Left lung (tissue), 10 donors: ENCODE data around the gene NPB. TPM values are rescaled to one million over a fixed set of nuclear protein-coding genes. Genes with fewer than 3 reads are reported as not detected.

Experiments used
- ATAC-seq: fragments of 200-7000 bp; cut with Tn5 transposase; one replicate; pipeline ENCODE4 v1.9.1; 2020; ENCODE audit warnings: moderate library complexity
- DNase-seq, 4 donors: peaks; one replicate each; pipeline ENCODE4 v3.0.0-alpha.2; 2013 to 2020
- H3K27ac ChIP-seq, 2 donors: fragments of 200-600 bp; sonication (generic) in 1 of 2; one replicate each; pipeline versions ENCODE4 v1.5.0 to v1.8.0; 2020 to 2021
- H3K27me3 ChIP-seq, 2 donors: fragments of 200-600 bp; sonication (generic) in 1 of 2; one replicate each; pipeline versions ENCODE4 v1.5.0 to v1.8.0; 2020 to 2021
- H3K36me3 ChIP-seq, 2 donors: fragments of 200-600 bp; sonication (generic) in 1 of 2; one replicate each; pipeline versions ENCODE4 v1.5.0 to v1.8.0; 2020 to 2021
- H3K4me1 ChIP-seq, 2 donors: fragments of 200-600 bp; one replicate each; pipeline ENCODE4 v1.8.0; 2021
- H3K4me3 ChIP-seq, 2 donors: fragments of 200-600 bp; sonication (generic) in 1 of 2; one replicate each; pipeline versions ENCODE4 v1.5.0 to v1.8.0; 2020 to 2021; ENCODE audit warnings: mild to moderate bottlenecking in 1 of 2
- H3K9me3 ChIP-seq, 2 donors: fragments of 200-600 bp; sonication (generic) in 1 of 2; one replicate each; pipeline versions ENCODE4 v1.5.0 to v1.8.0; 2020 to 2021
- CTCF ChIP-seq, 2 donors: fragments of 200-600 bp; sonication (generic) in 1 of 2; IDR thresholded peaks; one replicate each; pipeline versions ENCODE4 v1.5.0 to v1.8.0; 2021; ENCODE audit warnings: antibody characterized with exemption in 2 of 2
- intact Hi-C, 2 donors: fragments of 100-400 bp; cut with DNase I; formaldehyde crosslinking; loops; one replicate each; pipeline versions ENCODE4 v1.11.2 to v1.14.2; 2022
- polyA plus RNA-seq, 6 donors: library from polyadenylated mRNA; unstranded; fragments of 120-200 nt; gene quantifications; one replicate each; pipeline ENCODE4 v1.2.1, GENCODE V29; 2013; ENCODE audit not compliant: insufficient read length in 6 of 6
- total RNA-seq, 2 donors: library from RNA; stranded (reverse); fragmentation: NEBNext Ultra II Directional; extraction: Animal tissue kit (Norgen Biotek cat#: 25700); gene quantifications; one replicate each; pipeline ENCODE4 v1.2.1, GENCODE V29; 2021
- donor health status: DM: no; HTN: yes; CAD: no.
- donor health status: DM: no; HTN: no; CAD: no.

Gene NPB
- total and polyA plus RNA-seq, 8 donors = 0.26 to 2.1 (median 1.3) TPM

- intact Hi-C loops = no loop called here
- H3K4me1 ChIP-seq = no peaks in the 10 kb centered on the region
- no peak within 1 kb of the TSS for H3K4me3 ChIP-seq
- H3K36me3 ChIP-seq = no peaks in the 10 kb centered on the region
- TF ChIP-seq CTCF (IDR thresholded peaks at IDR 0.05) = no peak
- H3K9me3 ChIP-seq = no peaks in the 10 kb centered on the region
- H3K27ac ChIP-seq = no peak within 1 kb of the TSS
- peaks cover 0 to 25% of the 10 kb centered on the region in 2 donors for H3K27me3 ChIP-seq
- no peak for ATAC-seq
- DNase-seq = no peak
These were observed 45.2 kb downstream of the NPB start, which contains the start of gene MYADML2 for GRCh38 chr17:81947189-81947588. TSS of gene MYADML2 (minus strand) at chr17:81947233. CDS start at chr17:81941741, 5,492 bp downstream.

- H3K36me3 ChIP-seq = no peaks in the 10 kb centered on the region
- TF ChIP-seq CTCF (IDR thresholded peaks at IDR 0.05) = no peak
- no peak overlapping the region for H3K4me3 ChIP-seq
- H3K27me3 ChIP-seq = peaks cover 0 to 12% of the 10 kb centered on the region in 2 donors
- DNase-seq = no peak
- no peaks in the 10 kb centered on the region for H3K9me3 ChIP-seq
- no peaks in the 10 kb centered on the region for H3K4me1 ChIP-seq
- no peak for ATAC-seq
- H3K27ac ChIP-seq = no peak overlapping the region
- intact Hi-C loops = no loop called here
These were observed 46.8 kb downstream of the NPB start for GRCh38 chr17:81948635-81949378.

- intact Hi-C loops = no loop called here
- Histone ChIP-seq H3K4me1 (no peaks in the 10 kb centered on the region), H3K27ac (no peak overlapping the region), H3K9me3 (no peaks in the 10 kb centered on the region), H3K27me3 (no peaks in the 10 kb centered on the region), H3K36me3 (no peaks in the 10 kb centered on the region), H3K4me3 (no peak overlapping the region)
- TF ChIP-seq CTCF (IDR thresholded peaks at IDR 0.05) = no peak
- no peak for ATAC-seq
- DNase-seq = no peak
These were observed 48.5 kb downstream of the NPB start for GRCh38 chr17:81950501-81950900.

GRCh38 chr17:81951785-81952684 is 50.0 kb downstream of the NPB start:
- DNase-seq (no peak), ATAC-seq (no peak)
- intact Hi-C loops = no loop called here
- no peak overlapping the region for H3K4me3 ChIP-seq
- no peaks in the 10 kb centered on the region for H3K4me1 ChIP-seq
- peaks cover 0 to 6% of the 10 kb centered on the region in 2 donors for H3K27me3 ChIP-seq
- no peak for TF ChIP-seq CTCF (IDR thresholded peaks at IDR 0.05)
- H3K36me3 ChIP-seq = no peaks in the 10 kb centered on the region
- H3K9me3 ChIP-seq = no peaks in the 10 kb centered on the region
- H3K27ac ChIP-seq = no peak overlapping the region

Other genes with a start within 250 kb of the NPB start
- 1 to 10 TPM in 1 of 2 donors, under 1 TPM in 1; 0.24 to 1.3 TPM for gene PDE6G, start 245.7 kb upstream of the NPB start, total RNA-seq
- 1 to 10 TPM; 4.2 to 6.3 (median 5.0) TPM for gene PDE6G, start 245.7 kb upstream of the NPB start, polyA plus RNA-seq
- 10 to 100 TPM; 26.2 to 33.8 TPM for gene OXLD1, start 235.6 kb upstream of the NPB start, total RNA-seq
- 10 to 100 TPM in 4 of 6 donors, 1 to 10 TPM in 2; 8.9 to 15.1 (median 12.6) TPM for gene OXLD1, start 235.6 kb upstream of the NPB start, polyA plus RNA-seq
- gene CCDC137, start 235.5 kb upstream of the NPB start, total RNA-seq = 10 to 100 TPM; 15.4 to 19.9 TPM
- 10 to 100 TPM; 14.6 to 19.8 (median 15.4) TPM for gene CCDC137, start 235.5 kb upstream of the NPB start, polyA plus RNA-seq
- 10 to 100 TPM; 22.5 to 27.0 TPM for gene ARL16, start 218.4 kb upstream of the NPB start, total RNA-seq
- gene ARL16, start 218.4 kb upstream of the NPB start, polyA plus RNA-seq = 10 to 100 TPM; 41.3 to 48.1 (median 42.4) TPM
- gene HGS, start 218.2 kb upstream of the NPB start, total RNA-seq = 100 to 1,000 TPM in 1 of 2 donors, 10 to 100 TPM in 1; 94.6 to 123 TPM
- 10 to 100 TPM; 72.9 to 95.7 (median 83.2) TPM for gene HGS, start 218.2 kb upstream of the NPB start, polyA plus RNA-seq
- 10 to 100 TPM; 45.0 to 72.2 TPM for gene MRPL12, start 198.9 kb upstream of the NPB start, total RNA-seq
- gene MRPL12, start 198.9 kb upstream of the NPB start, polyA plus RNA-seq = 10 to 100 TPM; 27.2 to 40.1 (median 31.6) TPM
- 10 to 100 TPM; 11.1 to 20.2 TPM for gene SLC25A10, start 190.0 kb upstream of the NPB start, total RNA-seq
- gene SLC25A10, start 190.0 kb upstream of the NPB start, polyA plus RNA-seq = 10 to 100 TPM in 3 of 6 donors, 1 to 10 TPM in 3; 7.6 to 12.2 (median 9.8) TPM
- under 1 TPM in 1 of 2 donors, not detected in 1; 0.13 TPM for gene GCGR, start 98.1 kb upstream of the NPB start, total RNA-seq
- gene GCGR, start 98.1 kb upstream of the NPB start, polyA plus RNA-seq = under 1 TPM in 4 of 6 donors, not detected in 2; 0.14 to 0.37 (median 0.29) TPM
- 10 to 100 TPM; 61.7 to 74.0 TPM for gene MCRIP1, start 68.9 kb upstream of the NPB start, total RNA-seq
- 10 to 100 TPM; 67.6 to 97.6 (median 89.2) TPM for gene MCRIP1, start 68.9 kb upstream of the NPB start, polyA plus RNA-seq
- not detected for gene PPP1R27, start 67.2 kb upstream of the NPB start, total RNA-seq
- gene PPP1R27, start 67.2 kb upstream of the NPB start, polyA plus RNA-seq = under 1 TPM in 2 of 6 donors, not detected in 4; 0.11 to 0.28 TPM
- 100 to 1,000 TPM; 851 to 935 TPM for gene P4HB, start 41.7 kb upstream of the NPB start, total RNA-seq
- 100 to 1,000 TPM; 485 to 650 (median 511) TPM for gene P4HB, start 41.7 kb upstream of the NPB start, polyA plus RNA-seq
- 100 to 1,000 TPM; 339 to 481 TPM for gene ARHGDIA, start 30.9 kb upstream of the NPB start, total RNA-seq
- gene ARHGDIA, start 30.9 kb upstream of the NPB start, polyA plus RNA-seq = 100 to 1,000 TPM; 139 to 266 (median 174) TPM
- gene ALYREF, start 10.7 kb upstream of the NPB start, total RNA-seq = 10 to 100 TPM; 42.7 to 69.7 TPM
- 10 to 100 TPM; 60.4 to 85.9 (median 68.0) TPM for gene ALYREF, start 10.7 kb upstream of the NPB start, polyA plus RNA-seq
- 100 to 1,000 TPM; 121 to 124 TPM for gene ANAPC11, start 10.5 kb upstream of the NPB start, total RNA-seq
- 100 to 1,000 TPM in 1 of 6 donors, 10 to 100 TPM in 5; 64.2 to 100 (median 82.8) TPM for gene ANAPC11, start 10.5 kb upstream of the NPB start, polyA plus RNA-seq
- gene PCYT2, start 9.2 kb downstream of the NPB start, total RNA-seq = 10 to 100 TPM; 38.0 to 57.7 TPM
- gene PCYT2, start 9.2 kb downstream of the NPB start, polyA plus RNA-seq = 10 to 100 TPM; 12.7 to 24.1 (median 17.3) TPM
- gene SIRT7, start 15.9 kb downstream of the NPB start, total RNA-seq = 10 to 100 TPM; 23.9 to 37.9 TPM
- gene SIRT7, start 15.9 kb downstream of the NPB start, polyA plus RNA-seq = 10 to 100 TPM; 11.6 to 17.3 (median 12.6) TPM
- gene MAFG, start 25.5 kb downstream of the NPB start, total RNA-seq = 10 to 100 TPM; 25.3 to 39.8 TPM
- gene MAFG, start 25.5 kb downstream of the NPB start, polyA plus RNA-seq = 10 to 100 TPM in 4 of 6 donors, 1 to 10 TPM in 2; 8.1 to 14.6 (median 10.7) TPM
- gene PYCR1, start 35.1 kb downstream of the NPB start, total RNA-seq = 10 to 100 TPM; 74.0 to 83.0 TPM
- gene PYCR1, start 35.1 kb downstream of the NPB start, polyA plus RNA-seq = 10 to 100 TPM; 34.9 to 71.6 (median 38.0) TPM
- not detected for gene MYADML2, start 45.0 kb downstream of the NPB start, total RNA-seq
- gene MYADML2, start 45.0 kb downstream of the NPB start, polyA plus RNA-seq = under 1 TPM in 5 of 6 donors, not detected in 1; 0.08 to 0.20 (median 0.09) TPM
- gene NOTUM, start 58.9 kb downstream of the NPB start, total RNA-seq = 1 to 10 TPM in 1 of 2 donors, under 1 TPM in 1; 0.79 to 1.0 TPM
- 10 to 100 TPM; 40.3 to 71.4 (median 67.0) TPM for gene NOTUM, start 58.9 kb downstream of the NPB start, polyA plus RNA-seq
- 10 to 100 TPM; 35.1 to 40.2 TPM for gene ASPSCR1, start 75.4 kb downstream of the NPB start, total RNA-seq
- gene ASPSCR1, start 75.4 kb downstream of the NPB start, polyA plus RNA-seq = 10 to 100 TPM; 36.0 to 64.3 (median 48.6) TPM
- gene CENPX, start 120.6 kb downstream of the NPB start, total RNA-seq = 10 to 100 TPM; 42.9 to 77.7 TPM
- gene CENPX, start 120.6 kb downstream of the NPB start, polyA plus RNA-seq = 10 to 100 TPM; 44.1 to 61.8 (median 49.8) TPM
- gene LRRC45, start 121.1 kb downstream of the NPB start, total RNA-seq = 10 to 100 TPM; 16.9 to 20.7 TPM
- gene LRRC45, start 121.1 kb downstream of the NPB start, polyA plus RNA-seq = 10 to 100 TPM; 12.0 to 23.2 (median 17.6) TPM
- gene RAC3, start 129.4 kb downstream of the NPB start, total RNA-seq = 10 to 100 TPM in 1 of 2 donors, 1 to 10 TPM in 1; 4.2 to 11.5 TPM
- gene RAC3, start 129.4 kb downstream of the NPB start, polyA plus RNA-seq = 10 to 100 TPM; 11.1 to 23.4 (median 15.4) TPM
- gene DCXR, start 135.5 kb downstream of the NPB start, total RNA-seq = 100 to 1,000 TPM; 113 to 152 TPM
- gene DCXR, start 135.5 kb downstream of the NPB start, polyA plus RNA-seq = 10 to 100 TPM; 56.0 to 81.5 (median 69.3) TPM
- 10 to 100 TPM; 29.3 to 44.9 TPM for gene RFNG, start 149.6 kb downstream of the NPB start, total RNA-seq
- gene RFNG, start 149.6 kb downstream of the NPB start, polyA plus RNA-seq = 10 to 100 TPM; 35.2 to 52.7 (median 46.7) TPM
- 100 to 1,000 TPM in 1 of 2 donors, 10 to 100 TPM in 1; 75.3 to 101 TPM for gene GPS1, start 149.7 kb downstream of the NPB start, total RNA-seq
- gene GPS1, start 149.7 kb downstream of the NPB start, polyA plus RNA-seq = 10 to 100 TPM; 69.2 to 90.8 (median 78.8) TPM
- 100 to 1,000 TPM; 102 to 103 TPM for gene DUS1L, start 163.6 kb downstream of the NPB start, total RNA-seq
- gene DUS1L, start 163.6 kb downstream of the NPB start, polyA plus RNA-seq = 10 to 100 TPM; 55.7 to 95.8 (median 69.4) TPM
- 100 to 1,000 TPM; 288 to 550 TPM for gene FASN, start 196.0 kb downstream of the NPB start, total RNA-seq
- gene FASN, start 196.0 kb downstream of the NPB start, polyA plus RNA-seq = 10 to 100 TPM; 18.0 to 63.8 (median 36.0) TPM